ENCODE results near the gene FASLG. TPM values are rescaled to one million over a fixed set of nuclear protein-coding genes. Genes with fewer than 3 reads are reported as not detected.
"Not testable (repeated sequence)": the region's sequence is repeated elsewhere in the genome, so short reads cannot be mapped to it uniquely, and the experiment has no call there.

FASLG gene
- total RNA-seq, 1 donor from 2014 or later: not detected

GRCh38 chr1:172686143-172686542 is 27.2 kb downstream of the FASLG start:
- no peak for DNase-seq

- not testable (repeated sequence) for DNase-seq
Measured at GRCh38 chr1:172688428-172689085, 29.7 kb downstream of the FASLG start.

GRCh38 chr1:172690925-172691324 is 32.0 kb downstream of the FASLG start:
- not testable (repeated sequence) for DNase-seq

- no peak for DNase-seq
Measured at GRCh38 chr1:172697534-172698002, 38.7 kb downstream of the FASLG start.

- no peak for DNase-seq
Measured at GRCh38 chr1:172698224-172698623, 39.3 kb downstream of the FASLG start.

- DNase-seq: no peak
Measured at GRCh38 chr1:172699111-172699510, 40.2 kb downstream of the FASLG start.

GRCh38 chr1:172699695-172700227 is 40.9 kb downstream of the FASLG start:
- no peak for DNase-seq

- no peak for DNase-seq
Measured at GRCh38 chr1:172700556-172700955, 41.7 kb downstream of the FASLG start.

- DNase-seq: no peak
Measured at GRCh38 chr1:172704001-172704400, 45.1 kb downstream of the FASLG start.

GRCh38 chr1:172704420-172705210 is 45.7 kb downstream of the FASLG start:
- no peak for DNase-seq

GRCh38 chr1:172708452-172708851 is 49.5 kb downstream of the FASLG start:
- no peak for DNase-seq

GRCh38 chr1:172711558-172711957 is 52.7 kb downstream of the FASLG start:
- DNase-seq: no peak

GRCh38 chr1:172713466-172713865 is 54.6 kb downstream of the FASLG start:
- no peak for DNase-seq

Small RNA genes lying within 50 kb of the gene (small RNA-seq; reads per million reads assigned to genes)
- gene RNU6-693P (ENCODE audit: low replicate concordance): not detected

Other genes starting within 250 kb of the FASLG start
- gene C1orf105, start 238.4 kb upstream of the FASLG start, total RNA-seq: 2.8 TPM
- 29.6 TPM for gene PIGC, start 215.0 kb upstream of the FASLG start, total RNA-seq
- 73.7 TPM for gene SUCO, start 126.0 kb upstream of the FASLG start, total RNA-seq

Measured in skin of body (tissue), 3 donors.